HepG2 (cell line): Measurements from ENCODE around the gene NPBWR2. TPM values are rescaled to one million over a fixed set of nuclear protein-coding genes. Genes with fewer than 3 reads are reported as not detected.
A peak's percentile ranks its signal among the peaks of the same experiment; 100 is the strongest.

Source experiments
- ARID4A ChIP-seq: sonication (generic); formaldehyde crosslinking; IDR thresholded peaks from 2 replicates; pipeline ENCODE4 v1.5.0; 2020; ENCODE audit warnings: mild to moderate bottlenecking, missing genetic modification reagents, borderline replicate concordance
- KLF12 ChIP-seq: sonication (generic); formaldehyde crosslinking; IDR thresholded peaks from 2 replicates; pipeline ENCODE4 v1.4.0; 2020; ENCODE audit warnings: missing genetic modification reagents, borderline replicate concordance
- KLF13 ChIP-seq: sonication (generic); formaldehyde crosslinking; IDR thresholded peaks from 2 replicates; pipeline ENCODE4 v1.4.0; 2020; ENCODE audit warnings: mild to moderate bottlenecking, missing genetic modification reagents
- SPEN ChIP-seq: sonication (generic); formaldehyde crosslinking; IDR thresholded peaks from 2 replicates; pipeline ENCODE4 v1.5.1; 2020; ENCODE audit warnings: low read depth, mild to moderate bottlenecking, missing genetic modification reagents
- TBL1XR1 ChIP-seq: fragments of 150-350 bp; IDR thresholded peaks from 2 replicates; pipeline ENCODE4 v1.6.1; 2014; ENCODE audit warnings: borderline replicate concordance, low read length; ENCODE audit not compliant: partially characterized antibody
- TIGD3 ChIP-seq: sonication (generic); formaldehyde crosslinking; IDR thresholded peaks from 2 replicates; pipeline ENCODE4 v1.5.1; 2020; ENCODE audit warnings: mild to moderate bottlenecking, missing genetic modification reagents, borderline replicate concordance
- YEATS4 ChIP-seq: sonication (generic); formaldehyde crosslinking; IDR thresholded peaks from 2 replicates; pipeline ENCODE4 v1.4.0; 2020; ENCODE audit warnings: missing genetic modification reagents, borderline replicate concordance
- ZFP36 ChIP-seq: fragments of 150-350 bp; IDR thresholded peaks from 2 replicates; pipeline ENCODE4 v1.6.1; 2018; ENCODE audit warnings: borderline replicate concordance, low read length, low read depth; ENCODE audit not compliant: partially characterized antibody
- ZNF570 ChIP-seq: sonication (generic); formaldehyde crosslinking; IDR thresholded peaks from 2 replicates; pipeline ENCODE4 v1.4.0; 2020; ENCODE audit warnings: mild to moderate bottlenecking, missing genetic modification reagents, borderline replicate concordance
- polyA plus RNA-seq, 8 experiments: library from polyadenylated mRNA; depleted of rRNA in 3 of 8; stranded (reverse) in 7 of 8; unstranded in 1 of 8; fragments of >200 nt; fragmentation: Illumina TruSeq in 4 of 8; extraction: Trizol in 4 of 8; gene quantifications; 2 replicates each; pipeline versions ENCODE4 v1.2.1 to v1.2.3, GENCODE V29; 2011 to 2016; ENCODE audit warnings: low read depth in 4 of 8, missing spikeins in 1 of 8, mixed read lengths in 1 of 8; ENCODE audit not compliant: insufficient read depth in 1 of 8
- total RNA-seq, 5 experiments: library from RNA; depleted of rRNA; stranded (reverse); fragments of >200 nt; fragmentation: Illumina TruSeq; extraction: Trizol; gene quantifications; 2 replicates each; pipeline ENCODE4 v1.2.3, GENCODE V29; 2016; ENCODE audit warnings: low read depth in 1 of 5
- TF ChIP-seq, protein P1 (sequence below): sonication (generic); formaldehyde crosslinking; IDR thresholded peaks from 2 replicates; pipeline ENCODE4 v1.4.0; 2020; ENCODE audit warnings: low read depth, missing genetic modification reagents
- TF ChIP-seq, protein P2 (sequence below): sonication (generic); formaldehyde crosslinking; IDR thresholded peaks from 2 replicates; pipeline ENCODE4 v1.8.1; 2023; ENCODE audit warnings: mild to moderate bottlenecking, inconsistent platforms, moderate library complexity, missing genetic modification reagents, borderline replicate concordance
- TF ChIP-seq, protein P3 (sequence below): fragments of 450-650 bp; IDR thresholded peaks from 2 replicates; pipeline ENCODE4 v1.6.1; 2016

The NPBWR2 gene
- total and polyA plus RNA-seq, 2 of the 13 experiments (the other 11 are each of a cell fraction or from before 2014, with no cell fraction given): not detected

DNA sequence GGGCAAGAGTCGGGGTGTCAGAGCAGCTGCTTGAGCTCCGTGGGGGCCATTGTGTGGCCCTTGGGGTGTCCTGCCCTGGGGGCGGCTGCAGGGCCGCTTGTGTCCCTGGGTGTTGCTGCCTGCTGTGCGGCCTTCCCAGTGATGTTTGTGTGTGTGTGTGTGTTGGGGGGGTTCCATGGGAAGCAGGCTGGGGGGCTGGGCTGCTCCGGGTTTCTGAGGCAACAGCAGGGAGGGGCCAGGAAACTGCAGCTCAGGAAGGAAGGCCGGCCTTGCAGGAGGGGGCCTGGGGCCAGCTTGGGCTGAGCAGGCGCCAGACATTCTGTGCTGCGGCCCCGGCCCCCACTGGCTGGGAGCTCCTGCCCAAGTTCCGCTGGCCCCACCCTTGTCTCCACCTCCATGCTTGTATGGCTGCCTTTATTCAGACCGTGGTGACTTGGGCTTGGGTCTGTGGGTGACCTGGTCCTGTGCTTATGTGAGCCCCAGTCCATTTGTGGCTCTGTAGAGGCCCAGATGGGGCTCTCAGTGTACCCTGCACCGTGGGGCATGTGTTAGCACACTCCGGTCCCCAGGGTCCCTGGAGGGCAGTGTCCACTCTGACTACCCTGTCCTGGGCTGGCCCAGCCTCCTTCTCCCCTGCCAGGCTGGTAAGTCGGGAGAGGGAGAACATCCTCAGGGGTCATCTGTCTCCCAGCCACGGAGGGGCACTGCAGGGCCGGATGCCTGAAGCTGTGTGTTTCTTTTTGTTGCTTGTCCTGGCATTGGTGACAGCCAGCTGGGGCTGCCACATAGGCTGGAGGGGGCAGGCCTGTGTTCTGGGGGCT, 53.3 kb downstream of the NPBWR2 start (continued):
- TF ChIP-seq, protein P1, sequence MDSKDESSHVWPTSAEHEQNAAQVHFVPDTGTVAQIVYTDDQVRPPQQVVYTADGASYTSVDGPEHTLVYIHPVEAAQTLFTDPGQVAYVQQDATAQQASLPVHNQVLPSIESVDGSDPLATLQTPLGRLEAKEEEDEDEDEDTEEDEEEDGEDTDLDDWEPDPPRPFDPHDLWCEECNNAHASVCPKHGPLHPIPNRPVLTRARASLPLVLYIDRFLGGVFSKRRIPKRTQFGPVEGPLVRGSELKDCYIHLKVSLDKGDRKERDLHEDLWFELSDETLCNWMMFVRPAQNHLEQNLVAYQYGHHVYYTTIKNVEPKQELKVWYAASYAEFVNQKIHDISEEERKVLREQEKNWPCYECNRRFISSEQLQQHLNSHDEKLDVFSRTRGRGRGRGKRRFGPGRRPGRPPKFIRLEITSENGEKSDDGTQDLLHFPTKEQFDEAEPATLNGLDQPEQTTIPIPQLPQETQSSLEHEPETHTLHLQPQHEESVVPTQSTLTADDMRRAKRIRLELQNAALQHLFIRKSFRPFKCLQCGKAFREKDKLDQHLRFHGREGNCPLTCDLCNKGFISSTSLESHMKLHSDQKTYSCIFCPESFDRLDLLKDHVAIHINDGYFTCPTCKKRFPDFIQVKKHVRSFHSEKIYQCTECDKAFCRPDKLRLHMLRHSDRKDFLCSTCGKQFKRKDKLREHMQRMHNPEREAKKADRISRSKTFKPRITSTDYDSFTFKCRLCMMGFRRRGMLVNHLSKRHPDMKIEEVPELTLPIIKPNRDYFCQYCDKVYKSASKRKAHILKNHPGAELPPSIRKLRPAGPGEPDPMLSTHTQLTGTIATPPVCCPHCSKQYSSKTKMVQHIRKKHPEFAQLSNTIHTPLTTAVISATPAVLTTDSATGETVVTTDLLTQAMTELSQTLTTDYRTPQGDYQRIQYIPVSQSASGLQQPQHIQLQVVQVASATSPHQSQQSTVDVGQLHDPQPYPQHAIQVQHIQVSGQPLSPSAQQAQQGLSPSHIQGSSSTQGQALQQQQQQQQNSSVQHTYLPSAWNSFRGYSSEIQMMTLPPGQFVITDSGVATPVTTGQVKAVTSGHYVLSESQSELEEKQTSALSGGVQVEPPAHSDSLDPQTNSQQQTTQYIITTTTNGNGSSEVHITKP (CRISPR knock-in tag): peak; percentile 55
- peak; percentile 97 for TF ChIP-seq KLF12 (CRISPR knock-in tag)
- TF ChIP-seq ZNF570 (CRISPR knock-in tag): no peak
- TF ChIP-seq, protein P2, sequence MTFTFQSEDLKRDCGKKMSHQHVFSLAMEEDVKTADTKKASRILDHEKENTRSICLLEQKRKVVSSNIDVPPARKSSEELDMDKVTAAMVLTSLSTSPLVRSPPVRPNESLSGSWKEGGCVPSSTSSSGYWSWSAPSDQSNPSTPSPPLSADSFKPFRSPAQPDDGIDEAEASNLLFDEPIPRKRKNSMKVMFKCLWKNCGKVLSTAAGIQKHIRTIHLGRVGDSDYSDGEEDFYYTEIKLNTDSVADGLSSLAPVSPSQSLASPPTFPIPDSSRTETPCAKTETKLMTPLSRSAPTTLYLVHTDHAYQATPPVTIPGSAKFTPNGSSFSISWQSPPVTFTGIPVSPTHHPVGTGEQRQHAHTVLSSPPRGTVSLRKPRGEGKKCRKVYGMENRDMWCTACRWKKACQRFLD: no peak; the same call in 1 of the 2 replicates
- no peak; the same call in 1 of the 2 replicates for TF ChIP-seq KLF13 (CRISPR knock-in tag)
- TF ChIP-seq ARID4A (CRISPR knock-in tag): peak; percentile 85
- peak; percentile 82 for TF ChIP-seq YEATS4
- TF ChIP-seq, protein P3, sequence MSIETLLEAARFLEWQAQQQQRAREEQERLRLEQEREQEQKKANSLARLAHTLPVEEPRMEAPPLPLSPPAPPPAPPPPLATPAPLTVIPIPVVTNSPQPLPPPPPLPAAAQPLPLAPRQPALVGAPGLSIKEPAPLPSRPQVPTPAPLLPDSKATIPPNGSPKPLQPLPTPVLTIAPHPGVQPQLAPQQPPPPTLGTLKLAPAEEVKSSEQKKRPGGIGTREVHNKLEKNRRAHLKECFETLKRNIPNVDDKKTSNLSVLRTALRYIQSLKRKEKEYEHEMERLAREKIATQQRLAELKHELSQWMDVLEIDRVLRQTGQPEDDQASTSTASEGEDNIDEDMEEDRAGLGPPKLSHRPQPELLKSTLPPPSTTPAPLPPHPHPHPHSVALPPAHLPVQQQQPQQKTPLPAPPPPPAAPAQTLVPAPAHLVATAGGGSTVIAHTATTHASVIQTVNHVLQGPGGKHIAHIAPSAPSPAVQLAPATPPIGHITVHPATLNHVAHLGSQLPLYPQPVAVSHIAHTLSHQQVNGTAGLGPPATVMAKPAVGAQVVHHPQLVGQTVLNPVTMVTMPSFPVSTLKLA: no peak
- peak; percentile 79; the same call in 1 of the 2 replicates for TF ChIP-seq SPEN (CRISPR knock-in tag)
- no peak for TF ChIP-seq ZFP36
- TF ChIP-seq TBL1XR1: no peak
- peak; percentile 22; the same call in 1 of the 2 replicates for TF ChIP-seq TIGD3 (CRISPR knock-in tag)
